ENCODE measurements around the gene TSPYL6.

TSPYL6 gene

DNA sequence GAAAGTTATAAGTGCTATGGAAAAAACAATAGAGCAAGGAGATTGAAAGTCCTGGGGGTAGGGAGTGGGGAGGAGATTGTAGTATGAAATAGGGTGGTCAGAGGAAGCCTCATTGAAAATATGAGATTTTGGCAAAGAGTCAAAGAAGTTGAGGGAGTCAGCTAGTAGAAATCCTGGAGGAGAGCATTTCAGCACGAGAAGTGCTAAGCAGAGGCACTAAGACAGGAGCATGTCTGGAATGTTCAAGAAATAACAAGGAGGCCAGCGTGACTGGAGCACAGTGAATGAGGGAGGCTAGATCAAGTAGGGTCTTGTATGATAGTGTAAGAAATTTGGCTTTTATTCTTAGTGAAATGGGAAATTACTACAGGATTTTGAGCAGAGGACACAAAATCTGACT lies 2.1 kb upstream of the TSPYL6 start:
- DNase-seq (ENCODE audit: low spot score) = no peak
- FAIRE-seq = no peak

DNA sequence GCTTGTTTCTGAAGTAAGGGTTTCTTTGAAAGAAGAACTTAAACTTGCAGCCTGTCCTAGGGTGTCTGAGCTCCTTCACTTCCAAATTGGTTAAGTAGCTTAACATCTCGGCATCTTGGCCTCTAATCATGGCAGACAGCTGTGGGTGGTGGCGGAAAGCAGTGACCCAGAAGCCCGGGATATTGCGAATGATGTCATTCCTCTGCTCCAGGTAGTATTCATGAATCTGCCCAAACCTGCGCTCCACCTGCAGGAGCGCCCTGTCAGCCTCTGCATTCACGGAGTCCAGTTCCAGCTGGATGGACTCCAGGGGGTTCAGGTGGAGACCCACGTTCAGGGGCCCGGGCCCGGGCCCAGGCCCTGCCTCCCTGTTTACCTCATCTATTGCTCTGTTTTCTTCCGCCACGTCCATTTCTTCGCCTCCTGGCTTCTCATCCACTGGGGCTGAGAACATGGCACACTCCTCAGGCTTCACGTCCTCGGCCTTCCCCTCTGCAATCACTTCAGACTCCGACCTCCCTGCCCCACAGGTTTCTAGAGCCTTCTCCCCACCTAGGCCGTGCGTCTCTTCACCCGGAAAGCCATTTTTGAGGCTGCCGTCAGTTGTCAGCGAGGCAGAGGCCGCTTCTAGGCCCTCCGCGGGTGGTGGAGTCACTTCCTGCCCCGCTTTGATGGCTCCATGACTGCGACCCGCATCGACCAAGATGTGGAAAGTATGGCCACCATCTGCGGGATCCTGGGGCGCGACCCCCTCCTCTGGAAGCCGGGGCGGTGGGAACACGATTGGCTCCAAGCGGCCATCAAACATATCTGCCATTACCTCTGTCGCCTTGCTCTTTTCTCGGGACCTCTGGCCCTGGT lies 569 bp downstream of the TSPYL6 start:
- no peak for FAIRE-seq
- no peak for DNase-seq (ENCODE audit: low spot score)

DNA sequence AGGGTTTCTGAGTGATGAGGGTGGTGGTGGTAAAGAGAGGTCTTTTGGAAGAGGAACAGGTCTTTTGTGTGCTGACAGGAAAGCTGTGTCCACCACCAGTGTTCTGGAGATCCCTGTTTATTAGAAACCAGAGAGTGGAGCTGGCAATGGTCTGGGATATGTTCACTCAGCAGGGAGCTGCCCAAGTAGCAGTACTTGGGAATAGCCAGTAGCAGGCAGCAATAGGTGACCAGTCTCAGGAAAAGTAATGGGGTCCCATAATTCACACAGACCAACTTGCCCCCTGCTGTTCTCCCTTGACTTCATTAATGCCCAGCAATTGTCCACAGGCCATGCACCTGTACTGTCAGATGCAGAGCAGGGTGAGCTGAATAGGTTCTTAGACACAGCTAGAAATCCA lies 1.8 kb downstream of the TSPYL6 start:
- FAIRE-seq (no peak), DNase-seq (ENCODE audit: low spot score) (no peak)

DNA sequence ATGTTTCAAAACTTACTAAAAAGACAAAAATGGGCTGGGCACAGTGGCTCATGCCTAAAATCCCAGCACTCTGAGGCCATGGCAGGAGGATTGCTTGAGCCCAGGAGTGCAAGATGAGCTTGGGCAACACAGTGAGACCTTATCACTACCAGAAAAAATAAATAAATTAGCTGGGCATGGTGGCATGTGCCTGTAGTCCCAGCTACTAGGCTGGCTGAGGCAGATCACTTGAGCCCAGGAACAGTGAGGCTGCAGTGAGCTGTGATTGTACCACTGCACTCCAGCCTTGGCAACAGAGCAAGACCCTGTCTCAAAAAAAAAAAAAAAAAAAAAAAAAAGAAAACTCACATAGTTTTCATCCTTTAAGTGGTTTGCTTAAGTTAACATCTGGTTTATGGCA lies 6.4 kb downstream of the TSPYL6 start:
- FAIRE-seq (no peak), DNase-seq (ENCODE audit: low spot score) (no peak)

DNA sequence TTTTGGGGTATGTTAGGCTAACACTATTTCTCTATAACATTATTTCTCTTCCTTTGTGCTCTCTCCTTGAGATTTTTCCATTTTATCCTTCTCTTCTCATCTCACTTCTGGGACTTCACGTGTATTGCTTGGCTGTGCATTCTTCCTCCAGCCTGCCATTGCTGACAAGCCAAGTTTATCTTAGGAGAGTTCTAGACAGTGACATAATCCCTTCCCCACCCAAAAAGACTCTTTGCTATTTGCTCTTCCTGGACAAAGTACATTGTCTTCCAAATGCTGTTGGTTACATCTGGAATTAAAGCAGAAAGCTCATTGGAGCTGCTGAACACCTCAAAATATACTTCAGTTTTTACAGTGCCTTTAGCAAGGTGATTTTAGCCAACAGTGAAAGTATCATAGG lies 8.9 kb downstream of the TSPYL6 start:
- no peak for FAIRE-seq

DNA sequence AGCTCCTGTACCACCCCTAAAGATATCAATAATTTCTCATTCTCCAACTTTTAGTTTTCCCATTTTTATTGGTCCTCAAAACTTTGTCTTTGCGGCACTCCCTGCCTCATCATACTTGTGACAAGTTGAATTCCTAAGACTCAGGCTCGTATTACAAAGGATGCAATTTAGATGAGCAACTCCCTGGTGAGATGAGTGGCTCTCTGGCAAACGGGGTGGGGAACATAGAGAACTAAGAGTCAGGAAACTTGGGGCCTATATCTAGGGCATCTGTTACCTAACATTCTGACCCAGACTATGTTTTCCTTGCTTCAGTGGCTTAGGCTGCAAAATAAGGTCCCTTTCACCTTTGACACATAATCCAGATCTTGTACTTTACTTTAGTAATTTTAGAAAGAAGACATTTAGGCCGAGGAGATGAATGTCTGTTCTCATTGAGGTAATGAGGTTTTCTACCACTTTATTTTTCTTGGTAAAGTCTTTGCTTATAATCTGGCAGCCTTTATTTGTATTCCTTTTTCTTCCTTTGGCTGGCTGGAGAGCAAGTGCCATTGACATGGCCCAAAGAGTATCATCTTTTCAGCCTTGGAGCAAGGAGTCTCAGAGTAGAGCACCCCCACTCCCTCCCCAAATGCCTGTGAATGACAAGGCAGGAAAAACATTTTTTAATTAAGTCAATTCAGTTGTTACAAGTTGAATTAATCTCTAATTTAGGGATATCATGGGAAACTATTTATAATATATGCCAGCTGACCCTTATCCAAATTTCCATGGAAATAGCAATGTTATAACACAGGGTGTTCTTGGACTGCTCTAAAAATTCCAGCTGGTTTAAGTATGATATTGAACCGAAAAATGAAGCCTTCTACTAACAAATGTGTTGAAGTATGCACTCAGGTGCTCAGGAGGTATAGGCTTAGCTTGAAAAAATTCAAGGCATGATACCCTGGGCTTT lies 15.2 kb downstream of the TSPYL6 start:
- FAIRE-seq (no peak), DNase-seq (ENCODE audit: low spot score) (no peak)

More for the DNA sequence above, 8.9 kb downstream of the TSPYL6 start:
- no peak for DNase-seq (ENCODE audit: low spot score)

DNA sequence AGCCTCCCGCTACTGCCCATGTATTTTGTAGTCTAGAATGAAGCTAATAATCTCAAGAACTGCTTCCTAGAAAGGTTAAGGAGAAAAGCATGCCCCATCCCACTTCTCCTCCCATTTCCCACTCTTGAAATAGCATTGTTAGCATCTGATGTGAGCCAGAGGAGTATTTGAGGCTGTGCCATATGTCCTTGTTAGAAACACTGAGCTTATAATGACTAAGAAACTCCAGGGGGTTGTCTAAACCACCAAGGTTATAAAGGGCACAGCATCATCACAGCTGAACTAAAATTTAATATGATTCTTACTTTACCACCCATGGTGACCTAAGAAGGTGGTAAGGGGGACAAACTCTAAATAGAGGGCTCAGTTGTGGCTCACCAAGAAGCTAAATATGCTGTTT lies 16.6 kb downstream of the TSPYL6 start:
- peak; percentile 87 for FAIRE-seq

DNA sequence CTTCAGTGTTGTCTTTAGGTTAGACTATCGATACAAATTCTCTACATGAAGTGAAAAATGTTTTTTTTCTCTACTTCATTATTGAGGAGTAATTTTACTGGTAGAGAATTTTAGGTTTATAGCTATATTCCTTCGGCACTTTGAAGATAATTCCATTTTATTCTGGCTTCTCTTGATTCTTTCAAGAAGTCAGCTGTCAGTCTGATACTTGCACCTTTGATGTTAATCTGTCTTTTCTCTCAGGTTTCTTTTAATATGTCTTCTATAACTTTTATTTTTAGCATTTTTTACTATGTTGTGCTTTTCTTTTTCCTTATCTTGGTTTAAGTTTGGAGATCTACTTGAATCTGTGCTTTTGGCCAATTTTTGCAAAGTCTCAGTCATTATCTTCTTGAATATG lies 18.6 kb downstream of the TSPYL6 start:
- FAIRE-seq (no peak), DNase-seq (ENCODE audit: low spot score) (no peak)

More for the DNA sequence above, 16.6 kb downstream of the TSPYL6 start:
- DNase-seq (ENCODE audit: low spot score) = peak; percentile 72

DNA sequence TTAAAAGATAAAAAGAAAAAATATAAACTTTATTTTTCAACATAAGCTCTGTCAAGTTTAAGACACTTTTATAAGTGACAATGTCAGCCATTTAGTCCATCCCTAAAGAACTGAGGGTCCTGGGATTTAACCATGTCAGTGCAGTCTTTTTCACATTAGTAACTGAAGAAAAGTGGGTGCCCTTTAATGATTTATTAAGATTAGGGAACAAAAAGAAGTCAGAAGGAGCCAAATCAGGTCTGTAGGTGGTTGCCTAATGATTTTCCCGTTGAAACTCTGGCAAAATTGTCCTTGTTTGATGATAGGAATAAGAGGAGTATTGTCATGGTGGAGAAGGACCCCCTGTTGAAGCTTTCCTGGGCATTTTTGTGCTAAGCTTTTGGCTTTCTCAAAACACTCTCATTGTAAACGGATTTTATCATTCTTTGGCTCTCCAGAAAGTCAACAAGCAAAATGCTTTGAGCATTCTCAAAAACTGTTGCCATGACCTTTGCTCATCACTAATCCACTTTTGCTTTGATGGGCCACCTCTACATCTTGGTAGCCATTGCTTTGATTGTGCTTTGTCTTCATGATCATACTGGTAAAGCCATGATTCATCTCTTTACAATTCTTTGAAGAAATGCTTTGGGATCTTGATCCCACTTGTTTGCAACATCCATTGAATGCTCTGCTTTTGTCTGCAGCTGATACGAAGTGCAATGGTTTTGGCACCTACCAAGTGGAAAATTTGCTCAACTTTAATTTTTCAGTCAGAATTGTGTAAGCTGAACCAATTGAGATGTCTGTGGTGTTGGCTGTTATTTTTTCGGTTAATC lies 22.0 kb downstream of the TSPYL6 start:
- no peak for FAIRE-seq
- DNase-seq (ENCODE audit: low spot score) = no peak

DNA sequence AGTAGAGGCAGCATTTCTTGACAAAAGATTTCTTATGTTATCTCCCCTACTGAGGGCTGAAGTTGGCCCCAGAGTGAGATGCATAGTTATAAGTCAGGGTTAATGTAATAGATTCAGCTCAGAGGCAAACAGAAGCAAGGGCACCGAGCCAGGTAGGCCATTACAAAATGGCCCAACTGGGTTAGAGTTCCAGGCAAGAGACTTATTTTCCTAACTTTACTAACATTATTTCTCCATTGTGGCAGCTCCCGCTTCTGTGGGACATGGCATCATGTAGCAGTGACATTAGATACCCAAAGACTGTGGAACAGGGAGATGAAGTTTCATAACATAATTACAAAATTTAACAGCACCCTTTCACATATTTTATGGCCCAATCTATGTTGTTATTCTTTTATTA lies 27.1 kb downstream of the TSPYL6 start:
- DNase-seq (ENCODE audit: low spot score) (no peak), FAIRE-seq (no peak)

DNA sequence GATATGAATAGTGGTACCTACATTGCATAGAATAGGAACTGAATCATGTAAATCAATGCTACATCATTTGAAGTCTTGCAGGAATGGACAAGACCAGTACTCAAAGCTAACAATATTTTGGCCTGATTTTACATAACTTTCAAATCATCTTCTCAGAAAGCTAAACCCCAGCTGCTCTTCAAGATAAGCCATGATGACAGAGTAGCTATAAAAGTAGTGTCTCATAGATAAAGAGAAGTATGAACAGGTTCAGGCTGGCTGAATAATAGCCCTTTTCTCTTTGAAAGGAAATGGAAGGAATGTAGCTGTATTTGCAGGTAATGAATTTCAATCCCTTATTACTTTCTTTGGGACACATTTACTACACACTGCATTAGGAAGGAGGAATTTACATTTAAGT lies 28.2 kb downstream of the TSPYL6 start:
- FAIRE-seq (no peak), DNase-seq (ENCODE audit: low spot score) (no peak)

DNA sequence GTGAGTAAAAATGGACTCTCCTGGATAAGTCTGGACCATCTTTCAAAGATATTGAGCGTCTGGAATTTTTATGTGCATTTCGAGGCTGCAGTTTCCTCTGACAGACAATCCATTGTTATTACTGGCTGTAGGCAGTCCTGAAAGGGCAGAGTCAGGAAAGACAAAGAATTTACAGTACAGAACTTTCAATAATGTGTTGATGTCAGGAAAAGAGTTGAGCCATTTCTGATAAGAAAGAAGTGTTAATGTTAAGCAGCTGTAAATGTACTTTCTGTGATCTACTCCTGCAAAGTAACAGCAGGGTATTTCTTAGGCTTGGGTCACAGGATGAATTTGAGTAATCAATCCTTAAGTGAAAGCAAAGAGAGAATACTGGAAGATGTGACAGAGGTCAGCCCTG lies 29.8 kb downstream of the TSPYL6 start:
- no peak for DNase-seq (ENCODE audit: low spot score)

DNA sequence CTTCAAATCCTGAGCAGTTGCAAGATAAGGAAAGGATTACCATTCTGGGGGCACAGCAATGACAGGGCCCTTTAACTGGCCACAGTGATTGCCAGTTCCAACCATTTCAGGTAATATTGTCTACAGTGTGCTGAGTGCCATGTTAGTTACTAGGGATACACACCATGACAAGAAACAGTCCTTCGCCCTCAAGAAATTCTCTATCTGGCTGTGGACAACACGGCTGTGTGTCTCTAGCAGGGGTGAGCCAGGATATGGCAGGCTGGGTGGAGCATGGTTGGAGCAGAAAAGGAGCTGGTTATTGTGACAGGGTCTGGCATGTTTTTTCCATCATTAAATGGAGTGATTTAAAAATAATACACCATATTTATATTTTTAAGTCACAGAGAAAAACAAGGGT lies 31.0 kb downstream of the TSPYL6 start:
- FAIRE-seq = no peak
- no peak for DNase-seq (ENCODE audit: low spot score)

More for the DNA sequence above, 29.8 kb downstream of the TSPYL6 start:
- FAIRE-seq = no peak

DNA sequence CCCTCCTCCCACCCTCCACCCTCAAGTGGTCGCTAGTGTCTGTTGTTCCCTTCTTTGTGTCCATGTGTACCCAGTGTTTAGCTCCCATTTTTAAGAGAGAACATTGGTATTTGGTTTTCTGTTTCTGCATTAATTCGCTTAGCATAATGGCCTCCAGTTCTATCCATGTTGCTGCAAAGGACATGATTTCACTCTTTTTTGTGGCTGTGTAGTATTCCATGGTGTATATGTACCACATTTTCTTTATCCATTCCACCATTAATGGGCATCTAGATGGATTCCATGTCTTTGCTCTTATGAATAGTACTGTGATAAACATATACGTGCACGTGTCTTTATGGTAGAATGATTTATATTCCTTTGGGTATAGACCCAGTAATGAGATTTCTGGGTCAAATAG lies 42.9 kb downstream of the TSPYL6 start:
- no peak for FAIRE-seq
- DNase-seq (ENCODE audit: low spot score) = no peak

DNA sequence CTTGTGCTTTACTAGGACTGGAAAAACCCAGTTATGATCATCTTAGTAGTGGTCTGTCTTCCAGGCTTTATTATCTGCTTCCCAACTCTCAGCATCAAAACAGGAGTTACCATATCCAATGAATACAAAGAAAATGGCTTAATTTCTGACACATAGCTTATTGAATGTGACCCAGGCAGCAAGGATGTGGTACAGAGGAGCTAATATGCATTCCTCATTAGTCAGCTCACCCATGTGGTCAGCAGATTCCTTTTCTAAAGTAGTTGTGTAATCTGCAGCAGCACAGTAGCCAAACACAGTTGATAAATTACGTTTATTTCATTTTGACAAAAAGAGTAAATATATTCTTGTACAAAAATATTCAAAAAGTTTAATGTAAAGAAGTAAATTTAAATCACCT lies 43.6 kb downstream of the TSPYL6 start:
- peak; percentile 95 for FAIRE-seq
- peak; percentile 87 for DNase-seq (ENCODE audit: low spot score)

DNA sequence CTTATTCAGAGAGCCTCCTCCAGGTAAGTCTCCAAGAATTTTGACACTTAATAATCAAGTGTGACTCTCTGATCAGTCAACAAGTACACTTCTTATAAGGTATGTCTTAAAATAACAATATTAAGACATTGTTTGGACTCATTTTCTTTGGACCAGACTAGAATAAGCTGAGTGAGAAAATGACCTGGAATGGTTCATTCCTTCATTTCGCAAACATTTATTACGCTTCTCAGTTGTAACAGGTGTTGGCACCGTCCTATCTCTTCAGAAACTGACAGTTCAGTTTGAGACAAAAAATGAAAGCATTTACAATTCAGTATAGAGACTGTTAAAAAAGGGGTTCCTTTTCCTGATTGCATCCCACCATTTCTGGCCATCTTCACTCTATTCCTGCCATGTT lies 46.6 kb downstream of the TSPYL6 start:
- DNase-seq (ENCODE audit: low spot score) = no peak
- FAIRE-seq = no peak

DNA sequence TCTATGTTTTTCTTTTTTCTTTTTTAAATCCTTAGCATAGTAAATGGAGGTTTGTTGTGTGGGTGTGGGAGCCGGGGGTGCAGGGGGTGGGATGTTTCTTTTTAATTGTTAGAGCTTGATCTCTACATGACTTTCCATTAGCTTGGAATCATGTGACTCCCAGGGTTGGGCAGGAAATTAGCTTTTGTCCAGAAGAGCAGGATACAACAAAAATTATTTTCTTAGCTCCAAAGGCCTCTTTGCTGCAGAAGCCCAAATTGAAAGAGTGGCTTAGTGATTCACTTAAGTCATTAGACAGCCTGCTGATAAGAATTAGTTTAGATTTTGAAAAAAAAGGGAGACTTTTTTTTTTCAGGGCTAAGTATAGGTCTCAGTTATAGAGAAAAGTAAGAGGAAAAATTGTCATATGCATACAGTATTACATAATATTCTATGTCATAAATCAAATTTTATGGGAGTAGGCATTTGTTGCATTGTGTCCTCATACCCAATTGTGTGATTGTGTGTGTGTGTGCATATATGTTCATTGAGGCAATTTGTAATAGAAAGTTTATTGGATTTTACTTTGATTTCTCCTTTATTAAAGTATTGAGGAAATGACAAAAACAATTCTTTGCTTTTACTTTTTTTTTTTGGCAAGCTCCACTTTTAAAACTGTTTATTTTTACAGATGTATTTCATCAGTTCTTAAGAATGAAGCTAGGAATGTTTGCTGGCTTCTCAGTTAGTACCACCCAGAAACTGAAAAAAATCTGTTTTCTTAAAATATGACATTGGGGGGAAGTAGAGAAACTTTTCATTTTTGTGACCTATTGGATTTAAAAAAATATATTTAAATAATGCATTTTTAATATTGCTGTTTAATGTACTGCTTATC lies 47.4 kb downstream of the TSPYL6 start:
- no peak for FAIRE-seq
- no peak for DNase-seq (ENCODE audit: low spot score)

DNA sequence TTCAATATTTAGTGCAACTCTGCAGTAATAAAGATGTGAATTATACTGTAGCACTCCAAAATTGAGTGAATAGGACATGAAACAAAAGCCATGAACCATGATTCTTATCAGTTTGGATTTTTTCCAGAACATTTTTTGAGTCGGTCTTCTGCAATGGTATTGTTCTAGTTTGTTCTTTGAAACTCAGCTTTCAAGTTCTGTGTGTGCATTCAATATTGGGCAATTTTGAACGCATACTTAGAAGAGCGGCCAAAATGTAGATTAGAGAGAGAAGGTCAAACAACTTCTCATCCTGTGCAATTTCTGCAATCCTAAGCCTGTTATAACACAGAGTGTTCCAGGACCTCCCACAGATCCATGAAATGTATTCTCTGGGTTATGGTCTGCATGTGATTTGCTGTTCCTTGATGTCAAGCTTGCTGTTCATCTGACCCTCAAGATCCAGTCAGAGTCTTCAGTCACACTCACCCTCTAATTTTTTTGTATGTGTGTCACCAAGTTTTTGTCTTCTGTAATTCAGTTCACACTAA lies 48.3 kb downstream of the TSPYL6 start:
- FAIRE-seq = no peak
- no peak for DNase-seq (ENCODE audit: low spot score)

DNA sequence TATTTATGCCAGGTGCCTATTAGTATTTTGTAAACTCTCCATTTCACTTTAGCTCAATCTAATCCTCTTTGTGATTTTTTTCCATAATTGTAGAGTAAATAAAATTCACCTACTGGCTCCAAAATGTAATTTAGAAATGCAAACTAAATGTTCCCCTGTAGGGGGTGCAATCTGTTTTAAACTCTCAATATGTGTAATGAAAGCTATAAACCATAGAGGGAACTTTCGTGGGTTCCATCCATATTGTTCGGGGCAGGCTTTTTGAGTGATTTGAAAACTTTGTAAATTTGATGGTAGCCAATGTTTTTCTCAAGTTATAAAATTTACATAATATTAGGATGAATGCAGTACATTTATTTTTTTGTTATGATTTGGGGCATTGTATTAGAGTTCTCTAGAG lies 49.4 kb downstream of the TSPYL6 start:
- FAIRE-seq (peak; percentile 86), DNase-seq (ENCODE audit: low spot score) (no peak)

DNA sequence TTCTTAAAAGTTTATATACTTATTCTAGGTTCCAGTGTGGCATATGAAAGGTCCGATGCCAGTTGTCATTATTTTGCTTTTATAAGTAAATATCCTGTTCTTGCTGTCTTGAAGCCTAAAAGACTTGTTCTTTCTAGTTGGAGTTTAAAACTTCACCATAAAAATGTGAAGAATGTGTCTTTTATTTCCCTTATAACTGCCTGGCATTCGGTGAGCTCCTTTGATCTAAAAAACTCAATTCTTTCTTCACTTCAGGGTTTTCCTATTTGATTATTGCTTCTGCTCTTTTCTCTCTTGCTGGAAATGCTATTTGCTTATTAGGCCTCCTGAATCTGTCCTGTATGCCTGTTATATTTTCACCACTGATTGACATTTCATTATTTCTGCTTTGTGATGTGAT lies 51.6 kb downstream of the TSPYL6 start:
- no peak for FAIRE-seq
- no peak for DNase-seq (ENCODE audit: low spot score)
